HG02798 (cell line): Measurements from ENCODE around the gene UPP1.
"Not testable (repeated sequence)": the region's sequence is repeated elsewhere in the genome, so short reads cannot be mapped to it uniquely, and the experiment has no call there.

Experiments used
- ATAC-seq: cut with Tn5 transposase; IDR thresholded peaks from one replicate; pipeline ENCODE4 v1.9.1; 2021; ENCODE audit warnings: mild to moderate bottlenecking; ENCODE audit not compliant: unreplicated experiment, poor library complexity

Gene UPP1

DNA sequence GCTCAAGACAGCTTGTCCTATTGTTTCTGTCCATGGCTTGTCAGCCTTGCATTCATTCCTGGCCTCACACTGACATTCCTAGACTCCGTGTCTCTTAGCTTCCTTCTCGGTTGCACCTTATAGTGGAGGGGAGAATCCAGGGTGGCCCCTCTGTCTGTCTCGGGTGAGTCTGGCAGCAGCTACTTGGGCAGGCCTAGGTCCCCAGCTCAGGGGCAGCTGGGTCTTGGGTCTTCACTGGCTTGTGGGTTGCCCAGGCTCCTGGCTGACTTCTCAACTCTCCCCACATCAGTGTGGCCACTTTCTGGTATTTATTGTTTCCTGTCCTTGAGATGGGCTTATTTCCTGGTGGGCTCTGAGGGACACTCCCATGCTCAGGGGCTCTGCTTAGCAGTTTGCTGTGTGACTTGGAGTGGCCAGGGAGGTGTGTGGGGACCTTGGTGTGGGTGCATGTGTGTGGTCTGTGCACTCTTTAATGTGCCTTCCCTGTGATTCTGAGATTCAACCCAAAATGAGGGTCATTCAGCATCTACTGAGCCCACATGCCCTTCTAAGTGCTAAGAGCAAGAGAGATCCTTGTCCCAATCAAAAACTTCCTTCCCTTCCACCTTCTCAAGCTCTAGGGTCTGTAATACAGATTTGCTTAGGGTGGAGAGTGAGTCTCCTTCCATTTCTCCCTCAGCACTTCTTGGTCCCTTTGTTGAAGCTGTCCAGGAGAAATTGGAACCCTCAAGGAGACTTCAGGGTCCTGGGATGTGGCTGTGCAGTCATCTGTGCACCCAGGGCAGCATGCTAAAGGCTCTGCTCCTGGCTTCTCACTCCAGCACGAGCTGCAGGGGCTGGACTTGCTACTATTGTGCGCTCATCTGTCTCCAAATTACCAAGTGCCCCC is 20.1 kb downstream of the UPP1 start:
- no peak for ATAC-seq

DNA sequence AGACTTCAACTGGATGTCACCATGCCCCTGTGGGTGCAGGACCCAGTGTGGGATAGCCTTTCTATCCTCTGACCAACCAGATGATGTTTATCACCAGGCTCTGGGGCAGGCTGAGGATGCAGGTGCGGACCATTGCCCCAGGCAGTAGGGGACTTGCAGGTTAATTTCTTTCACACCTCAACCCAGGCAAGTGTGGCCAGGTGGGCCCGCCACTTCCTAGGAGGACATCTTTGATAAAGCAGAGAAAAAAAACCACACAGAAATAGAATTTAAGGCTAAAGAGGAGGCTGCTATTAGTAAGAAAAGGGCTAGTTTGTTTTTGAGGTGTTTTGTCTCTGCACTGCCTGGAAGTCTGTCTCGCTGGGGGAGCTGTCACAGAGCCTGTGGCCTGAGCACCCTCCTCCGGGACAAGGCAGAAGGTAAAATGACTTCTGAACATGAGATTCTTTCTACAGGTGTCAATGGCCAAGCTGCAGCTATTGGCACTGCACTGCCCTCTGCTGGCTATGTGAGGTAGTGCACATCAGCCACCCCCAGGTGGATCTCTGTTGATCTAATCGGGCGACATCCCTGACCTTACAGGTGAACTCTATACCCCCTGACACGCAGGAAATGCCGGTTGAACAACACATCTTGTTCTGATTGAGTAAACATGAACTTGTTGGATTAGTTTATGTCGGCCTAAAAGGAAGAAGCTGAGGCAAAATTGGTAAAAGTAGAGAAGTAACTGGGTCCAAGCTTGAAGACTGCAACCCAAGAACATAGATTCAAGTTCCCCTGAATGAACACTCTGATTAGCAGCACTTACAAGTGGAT is 21.0 kb downstream of the UPP1 start:
- peak; percentile 93 for ATAC-seq

DNA sequence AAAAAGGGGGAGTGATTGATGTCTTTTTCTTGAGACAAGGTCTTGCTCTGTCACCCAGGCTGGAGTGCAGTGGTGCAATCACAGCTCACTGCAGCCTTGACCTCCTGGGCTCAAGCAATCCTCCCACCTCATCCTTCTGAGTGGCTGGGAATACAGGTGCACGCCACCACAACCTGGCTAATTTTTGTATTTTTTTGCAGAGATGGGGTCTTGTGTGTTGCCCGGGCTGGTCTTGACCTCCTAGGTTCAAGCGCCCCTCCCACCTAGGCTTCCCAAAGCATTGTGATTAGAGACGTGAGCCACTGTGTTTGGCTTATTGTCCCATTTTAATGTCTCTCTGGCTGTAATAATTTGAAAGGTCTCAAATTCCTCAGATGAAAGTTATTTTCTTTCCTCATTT is 21.8 kb downstream of the UPP1 start:
- ATAC-seq, result no peak

DNA sequence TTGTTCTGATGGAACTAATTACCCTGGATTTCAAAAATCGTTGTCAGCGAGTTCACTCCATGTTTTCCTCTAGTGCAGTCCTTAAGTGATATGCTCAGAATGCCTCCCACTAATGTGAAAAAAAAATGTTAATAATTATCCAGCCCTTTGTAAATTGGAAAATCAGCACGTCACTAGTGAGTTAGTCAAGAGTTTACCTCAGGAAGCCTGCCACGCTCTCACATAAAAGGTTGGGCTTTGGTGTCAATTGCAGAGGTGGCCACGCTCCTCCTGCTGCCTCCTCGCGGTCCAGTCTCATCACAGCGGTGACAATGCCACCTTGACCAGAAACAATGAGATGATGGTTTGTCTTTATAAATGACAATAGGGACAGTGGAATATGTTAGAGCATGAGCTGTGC is 22.5 kb downstream of the UPP1 start:
- no peak for ATAC-seq

DNA sequence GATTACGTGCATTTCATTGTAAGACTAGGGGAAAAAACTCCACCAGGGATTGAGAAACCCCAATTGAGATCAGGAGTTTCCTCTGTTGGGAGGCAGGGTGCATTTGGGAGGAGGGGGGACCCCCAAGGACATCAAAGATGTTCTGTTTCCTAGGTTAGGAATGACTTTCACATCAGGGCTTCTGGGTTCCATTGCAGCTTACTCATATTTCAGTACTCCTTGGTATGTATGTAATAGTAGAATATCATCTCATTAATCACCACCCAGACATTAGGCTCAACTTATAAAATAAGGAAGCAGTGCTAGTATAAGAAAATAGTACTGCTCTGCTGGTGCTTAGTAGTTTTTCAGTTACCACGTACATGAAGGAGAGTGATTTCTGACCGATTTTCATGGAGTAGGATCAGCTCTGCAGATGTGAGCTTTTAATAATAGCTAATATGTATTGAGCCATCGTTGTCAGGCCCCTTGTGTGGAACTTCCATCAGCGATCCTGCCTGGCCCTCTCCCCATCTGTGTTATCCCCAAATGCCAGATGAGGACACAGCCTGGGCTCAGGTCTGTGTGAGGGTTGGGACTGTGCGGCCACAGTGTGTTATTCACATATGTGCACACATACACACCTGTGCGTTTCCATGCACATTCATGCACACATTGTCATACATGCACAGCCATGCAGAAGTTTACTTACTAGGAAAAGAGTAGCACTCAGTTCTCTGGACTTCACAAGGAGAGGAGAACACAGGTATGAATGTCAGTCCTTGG is 23.5 kb downstream of the UPP1 start:
- ATAC-seq, result no peak

DNA sequence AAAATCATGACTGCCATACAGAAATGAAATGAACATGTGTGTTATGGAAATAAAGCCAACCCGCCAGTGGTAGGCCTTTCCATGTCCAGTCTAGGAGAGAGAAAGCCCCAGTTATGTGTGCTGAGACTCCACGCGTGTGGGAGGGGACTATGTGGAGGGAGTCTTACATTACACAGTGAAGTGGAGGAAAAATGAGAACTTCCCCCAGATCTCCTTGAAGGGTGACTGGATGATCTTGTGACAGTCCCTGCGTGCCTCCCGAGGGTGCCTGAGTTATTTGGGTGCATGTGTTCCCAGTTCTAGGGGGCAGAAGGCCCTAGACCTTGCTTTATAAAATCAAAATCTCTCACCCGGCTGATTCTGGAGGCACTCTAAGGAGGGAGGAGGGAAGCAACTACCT is 24.2 kb downstream of the UPP1 start:
- no peak for ATAC-seq

DNA sequence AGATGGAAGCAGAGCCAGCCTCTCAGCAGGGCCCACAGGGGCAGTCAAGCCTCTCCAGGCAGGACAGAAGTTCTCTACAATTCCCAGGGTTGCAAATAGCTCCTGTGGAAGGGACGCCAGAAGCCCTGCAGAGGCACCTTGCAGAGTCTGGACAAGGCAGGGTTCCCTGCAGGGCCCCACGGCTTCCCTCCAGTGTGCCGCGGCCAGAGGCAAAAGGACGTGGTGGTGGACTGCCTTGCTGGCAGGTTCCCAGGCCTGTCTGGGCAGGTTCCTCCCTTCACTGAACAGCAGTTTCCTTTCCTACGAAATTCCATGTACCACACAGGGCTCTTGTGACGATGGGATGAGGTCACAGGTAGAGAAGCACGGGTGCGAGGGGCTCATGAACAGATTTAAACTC is 25.1 kb downstream of the UPP1 start:
- no peak for ATAC-seq

DNA sequence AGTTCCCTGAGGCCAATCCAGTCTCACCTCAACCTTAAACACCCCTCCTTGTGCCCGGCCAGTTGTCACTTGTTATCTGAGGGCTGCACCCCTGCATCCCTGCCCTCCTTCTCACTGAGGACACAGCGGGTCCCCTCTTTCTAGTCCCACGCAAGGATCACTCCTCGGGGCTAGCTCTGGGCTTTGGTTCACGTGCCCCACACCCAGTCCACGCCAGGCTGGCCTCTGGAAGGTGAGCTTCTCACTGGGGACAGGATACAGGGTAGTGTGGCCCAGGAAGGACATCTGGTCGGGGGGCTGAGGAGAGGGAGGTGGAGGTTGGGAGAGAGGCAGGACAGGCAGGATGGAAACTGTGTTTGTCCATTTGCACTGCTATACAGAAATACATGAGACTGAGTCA is 25.5 kb downstream of the UPP1 start:
- no peak for ATAC-seq

DNA sequence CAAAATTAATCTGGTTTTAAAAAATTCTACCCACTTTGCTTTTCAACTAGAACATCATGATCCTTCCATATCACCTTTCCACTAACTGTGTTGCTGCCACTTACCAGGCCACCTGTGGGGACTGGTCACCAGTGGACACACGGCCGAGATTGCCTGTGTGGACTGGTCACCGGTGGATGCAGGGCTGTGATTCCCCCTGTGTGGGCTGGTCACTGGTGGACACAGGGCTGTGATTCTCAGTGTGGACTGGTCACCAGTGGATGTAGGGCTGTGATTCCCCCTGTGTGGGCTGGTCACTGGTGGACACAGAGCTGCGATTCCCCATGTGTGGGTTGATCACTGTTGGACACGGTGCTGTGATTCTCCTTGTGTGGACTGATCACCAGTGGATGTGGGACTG is 27.0 kb downstream of the UPP1 start:
- ATAC-seq, result no peak

DNA sequence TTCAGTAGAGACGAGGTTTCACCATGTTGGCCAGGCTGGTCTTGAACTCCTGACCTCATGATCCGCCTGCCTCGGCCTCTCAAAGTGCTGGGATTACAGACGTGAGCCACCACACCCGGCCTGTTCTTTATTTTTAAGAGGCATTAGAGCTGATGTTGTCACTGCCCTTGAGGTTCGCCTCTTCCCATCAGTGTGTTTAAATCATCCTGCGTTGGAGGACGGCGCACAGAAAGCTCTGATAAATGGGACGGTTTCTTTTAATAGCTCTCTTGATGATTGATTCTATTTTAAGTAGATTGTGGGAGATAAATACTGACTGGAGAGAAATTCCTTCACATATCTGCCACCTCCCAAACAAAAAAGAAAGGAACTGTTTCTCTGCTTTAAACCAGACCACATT is 29.0 kb downstream of the UPP1 start:
- ATAC-seq, result no peak

DNA sequence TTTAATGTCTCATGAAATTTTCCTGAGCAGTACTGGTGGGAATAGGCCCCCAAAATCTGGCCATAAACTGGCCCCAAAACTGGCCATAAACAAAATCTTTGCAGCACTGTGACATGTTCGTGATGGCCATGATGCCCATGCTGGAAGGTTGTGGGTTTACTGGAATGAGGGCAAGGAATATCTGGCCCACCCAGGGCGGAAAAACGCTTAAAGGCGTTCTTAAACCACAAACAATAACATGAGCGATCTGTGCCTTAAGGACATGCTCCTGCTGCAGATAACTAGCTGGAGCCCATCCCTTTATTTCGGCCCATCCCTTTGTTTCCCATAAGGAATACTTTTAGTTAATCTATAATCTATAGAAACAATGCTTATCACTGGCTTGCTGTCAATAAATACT is 31.5 kb downstream of the UPP1 start:
- not testable (repeated sequence) for ATAC-seq

DNA sequence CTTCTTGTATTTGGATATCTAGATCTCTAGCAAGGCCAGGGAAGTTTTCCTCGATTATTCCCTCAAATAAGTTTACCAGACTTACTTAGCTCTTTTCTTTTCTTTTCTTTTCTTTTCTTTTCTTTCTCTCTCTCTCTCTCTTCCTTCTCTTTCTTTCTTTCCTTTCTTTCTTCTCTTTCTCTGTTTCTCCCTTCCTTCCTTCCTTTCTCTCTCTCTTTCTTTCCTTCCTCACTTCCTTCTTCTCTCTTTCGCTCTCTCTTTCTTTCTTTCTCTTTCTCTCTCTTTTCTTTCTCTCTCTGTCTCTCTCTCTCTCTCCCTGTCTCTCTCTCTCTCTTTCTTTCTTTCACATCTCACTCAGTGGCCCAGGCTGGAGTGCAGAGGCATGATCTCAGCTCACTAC is 37.0 kb downstream of the UPP1 start:
- ATAC-seq, result no peak

DNA sequence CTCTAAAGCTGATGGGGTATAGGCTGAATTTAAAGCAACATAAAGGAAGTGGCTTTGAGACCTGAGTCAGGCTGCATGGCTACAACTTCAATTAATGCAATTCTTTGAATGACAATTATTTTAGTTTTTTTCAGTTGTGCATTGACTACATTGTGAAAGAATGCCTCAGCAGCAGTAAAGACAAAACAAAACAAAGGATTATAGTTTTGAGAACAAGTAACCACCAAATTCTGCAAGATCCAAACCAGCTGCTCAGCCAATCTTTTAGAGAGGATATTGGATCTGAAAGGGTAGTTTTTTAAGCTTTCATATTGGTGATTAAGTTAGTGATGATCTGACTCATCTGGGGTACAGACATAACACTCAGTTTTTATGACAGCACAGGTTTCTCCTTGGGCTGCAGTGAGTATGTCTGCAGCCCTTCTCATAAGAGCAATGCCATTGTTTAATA is 41.6 kb downstream of the UPP1 start:
- peak; percentile 74 for ATAC-seq

DNA sequence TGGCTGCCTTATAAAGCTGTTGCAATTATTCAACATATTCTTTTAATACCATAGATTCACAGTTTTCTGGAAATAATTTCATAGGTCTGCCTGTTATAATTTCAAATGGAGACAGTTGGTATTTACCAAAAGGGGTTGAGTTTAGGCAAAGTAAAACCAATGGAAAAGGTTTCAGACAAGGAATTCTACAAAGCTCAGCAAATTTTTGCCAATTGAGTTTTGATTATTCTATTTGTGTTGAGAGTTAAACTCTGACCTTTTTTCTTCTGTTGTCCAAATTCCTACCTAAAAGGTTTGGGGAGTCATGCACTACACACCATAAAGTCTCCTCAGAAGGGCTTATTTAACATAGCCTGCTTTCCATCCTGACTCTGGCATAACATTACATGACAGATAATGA is 43.7 kb downstream of the UPP1 start:
- no peak for ATAC-seq

DNA sequence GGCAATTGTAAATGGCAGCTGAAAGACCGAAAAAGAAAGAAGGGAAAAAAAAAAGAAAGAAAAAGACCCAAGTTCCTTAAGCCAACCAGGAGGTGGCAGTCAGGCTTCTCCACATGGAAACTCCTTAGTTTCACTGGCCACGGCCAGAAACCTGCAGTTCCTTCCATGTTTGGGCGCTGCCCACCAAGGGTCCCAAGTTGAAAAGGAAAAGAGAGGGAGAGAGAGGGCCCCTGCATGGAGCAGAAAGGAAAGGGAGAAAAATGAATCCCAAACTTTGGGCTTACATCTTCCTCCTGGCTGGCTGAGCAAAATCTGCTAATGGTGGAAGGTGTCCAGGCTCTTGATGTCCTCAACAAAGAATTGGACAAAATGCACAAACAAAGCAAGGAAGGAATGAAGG is 50.4 kb downstream of the UPP1 start:
- ATAC-seq, result peak; percentile 16

DNA sequence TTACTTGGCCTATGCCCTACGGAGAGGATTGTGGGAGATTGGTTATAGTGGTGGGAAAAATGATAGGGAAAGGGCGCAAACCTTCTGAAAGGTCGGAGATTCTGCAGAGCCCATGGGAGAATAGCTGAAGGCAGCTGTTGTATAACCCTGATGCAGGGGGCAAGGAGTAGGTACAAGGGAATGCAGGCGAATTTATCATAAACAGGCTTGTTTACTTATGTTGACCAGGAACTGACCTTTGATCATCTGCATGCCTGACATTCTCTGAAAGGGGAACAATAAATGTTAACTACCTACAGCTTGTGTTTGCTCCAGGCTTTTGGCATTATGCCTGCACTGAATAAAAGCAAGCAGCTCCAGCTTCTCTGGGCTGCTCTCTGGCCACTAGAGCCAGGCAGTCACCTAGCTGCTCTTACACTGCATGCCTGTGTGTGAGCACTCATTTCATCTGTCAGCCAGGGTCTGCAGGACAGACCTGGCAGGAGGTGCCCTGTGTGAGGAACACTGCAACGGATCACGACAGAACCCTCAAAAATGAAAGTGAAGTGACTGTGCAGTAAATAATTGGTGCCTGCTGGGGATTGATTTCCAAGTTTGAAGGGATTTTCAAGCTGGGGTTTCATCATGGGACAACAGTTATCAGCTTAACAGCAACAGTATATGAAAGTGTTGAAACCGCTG is 51.1 kb downstream of the UPP1 start:
- peak; percentile 49 for ATAC-seq

DNA sequence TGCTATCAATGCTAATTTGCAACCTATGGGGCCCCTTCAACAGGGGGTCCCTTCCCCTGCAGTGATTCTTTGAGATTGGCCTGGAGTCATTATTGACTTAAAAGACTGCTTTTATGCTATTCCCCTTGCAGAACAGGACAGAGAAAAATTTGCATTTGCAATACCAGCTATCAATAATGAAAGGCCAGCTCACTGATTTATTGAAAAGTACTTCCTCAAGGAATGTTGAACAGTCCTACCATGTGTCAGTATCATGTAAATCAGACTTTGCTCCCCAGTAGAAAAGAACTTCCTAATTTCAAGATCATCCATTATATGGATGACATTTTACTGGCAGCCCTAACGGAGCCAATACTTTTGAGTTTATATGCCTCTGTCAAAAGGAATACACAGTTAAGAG is 52.5 kb downstream of the UPP1 start:
- ATAC-seq, result no peak

DNA sequence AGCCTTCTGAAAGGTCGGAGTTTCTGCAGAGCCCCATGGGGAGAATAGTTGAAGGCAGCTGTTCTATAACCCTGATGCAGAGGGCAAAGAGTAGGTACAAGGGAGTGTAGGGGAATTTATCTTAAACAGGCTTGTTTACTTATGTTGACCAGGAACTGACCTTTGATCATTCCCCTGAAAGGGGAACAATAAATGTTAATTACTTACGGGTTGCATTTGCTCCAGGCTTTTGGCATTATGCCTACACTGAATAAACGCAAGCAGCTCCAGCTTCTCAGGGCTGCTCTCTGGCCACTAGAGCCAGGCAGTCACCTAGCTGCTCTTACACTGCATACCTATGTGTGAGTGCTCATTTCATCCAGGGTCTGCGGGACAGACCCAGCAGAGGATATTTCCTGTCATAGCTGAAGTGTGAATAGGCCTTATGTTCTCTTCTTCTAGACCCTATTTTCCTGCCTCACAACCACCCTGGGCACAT is 55.3 kb downstream of the UPP1 start:
- no peak for ATAC-seq

DNA sequence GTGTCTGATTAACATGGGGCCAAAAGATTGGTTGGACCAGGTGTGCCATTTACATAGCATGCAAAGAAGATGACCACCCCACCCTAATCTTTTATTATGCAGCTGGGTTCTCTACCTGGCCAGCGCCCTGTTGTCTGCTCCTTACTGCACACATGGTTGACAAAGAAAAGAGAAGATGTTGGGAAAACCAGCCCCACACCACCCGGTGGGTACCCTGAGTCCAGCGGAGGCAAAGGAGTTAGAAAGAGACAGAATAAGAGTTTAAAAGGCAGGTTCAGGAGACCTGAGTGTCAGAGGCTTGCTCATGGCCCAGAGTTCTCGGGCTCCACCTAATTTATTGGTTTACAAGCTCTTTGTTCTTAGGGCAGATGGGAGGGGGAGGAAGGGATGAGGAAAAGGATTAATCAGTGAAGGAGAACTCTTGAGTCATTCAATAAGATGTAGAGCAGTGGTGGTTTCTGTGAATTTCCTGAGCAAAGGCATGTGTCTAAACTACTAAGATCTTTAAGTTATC is 58.1 kb downstream of the UPP1 start:
- ATAC-seq, result no peak

DNA sequence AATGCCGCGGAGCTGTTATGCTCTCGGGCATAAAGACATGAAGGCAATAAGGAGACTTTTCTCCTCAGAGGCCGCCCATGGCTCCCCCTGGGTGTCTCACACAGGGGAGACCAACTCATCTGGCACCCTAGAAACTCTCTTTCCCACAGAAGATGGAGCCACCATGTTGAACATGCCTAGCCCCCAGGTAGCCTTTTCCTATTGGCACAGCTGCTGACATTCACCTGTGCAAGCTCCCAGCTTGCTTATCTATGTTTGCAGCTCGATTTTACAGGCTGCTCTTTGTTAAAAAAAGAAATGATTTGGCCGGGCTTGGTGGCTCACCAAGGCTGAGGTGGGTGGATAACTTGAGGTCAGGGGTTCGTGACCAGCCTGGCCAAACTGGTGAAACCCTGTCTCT is 58.6 kb downstream of the UPP1 start:
- not testable (repeated sequence) for ATAC-seq
